Stimulated activated CD4-positive, alpha-beta T cell treated with anti-CD3 and anti-CD28 coated beads, Interleukin-15, amount 100 ng/mL, for 24 hours (primary cell): ENCODE data around the gene RPLP2.

Source experiments
- DNase-seq: peaks from one replicate; pipeline ENCODE4 v3.0.0-alpha.2; 2020

The RPLP2 gene

GRCh38 chr11:792873-793272, 16.9 kb upstream of the RPLP2 start:
- no peak for DNase-seq

GRCh38 chr11:793556-793955, 16.2 kb upstream of the RPLP2 start:
- DNase-seq, result no peak

GRCh38 chr11:794013-794765, 15.6 kb upstream of the RPLP2 start:
- DNase-seq, result no peak

- DNase-seq, result no peak
These were observed 14.8 kb upstream of the RPLP2 start for GRCh38 chr11:794766-795633.

GRCh38 chr11:795634-796564, 13.9 kb upstream of the RPLP2 start:
- peak; percentile 92 for DNase-seq

GRCh38 chr11:796565-797295, 13.0 kb upstream of the RPLP2 start:
- DNase-seq, result no peak

- peak; percentile 86 for DNase-seq
These were observed 12.3 kb upstream of the RPLP2 start for GRCh38 chr11:797296-798092.

GRCh38 chr11:798093-798713, 11.6 kb upstream of the RPLP2 start, which contains the start of gene SLC25A22:
Gene SLC25A22 (minus strand): TSS chr11:798281. CDS start chr11:795006, 3,275 bp downstream.
- DNase-seq, result peak; percentile 91

GRCh38 chr11:799641-800316, 10.0 kb upstream of the RPLP2 start:
- DNase-seq, result no peak

GRCh38 chr11:800473-800872, 9.3 kb upstream of the RPLP2 start:
- DNase-seq, result no peak

GRCh38 chr11:801097-801780, 8.5 kb upstream of the RPLP2 start:
- no peak for DNase-seq

- DNase-seq, result no peak
These were observed 7.6 kb upstream of the RPLP2 start for GRCh38 chr11:802018-802617.

- no peak for DNase-seq
These were observed 6.9 kb upstream of the RPLP2 start for GRCh38 chr11:802693-803466.

- DNase-seq, result no peak
These were observed 6.4 kb upstream of the RPLP2 start for GRCh38 chr11:803467-803742.

GRCh38 chr11:803770-804598, 5.8 kb upstream of the RPLP2 start:
- DNase-seq, result no peak

GRCh38 chr11:804599-804964, 5.2 kb upstream of the RPLP2 start:
- no peak for DNase-seq

- peak; percentile 59 for DNase-seq
These were observed 1.1 kb upstream of the RPLP2 start for GRCh38 chr11:808427-809286.
